Measurements from ENCODE around the gene TRPM4.
"Not testable (repeated sequence)": the region's sequence is repeated elsewhere in the genome, so short reads cannot be mapped to it uniquely, and the experiment has no call there.

TRPM4 gene

DNA sequence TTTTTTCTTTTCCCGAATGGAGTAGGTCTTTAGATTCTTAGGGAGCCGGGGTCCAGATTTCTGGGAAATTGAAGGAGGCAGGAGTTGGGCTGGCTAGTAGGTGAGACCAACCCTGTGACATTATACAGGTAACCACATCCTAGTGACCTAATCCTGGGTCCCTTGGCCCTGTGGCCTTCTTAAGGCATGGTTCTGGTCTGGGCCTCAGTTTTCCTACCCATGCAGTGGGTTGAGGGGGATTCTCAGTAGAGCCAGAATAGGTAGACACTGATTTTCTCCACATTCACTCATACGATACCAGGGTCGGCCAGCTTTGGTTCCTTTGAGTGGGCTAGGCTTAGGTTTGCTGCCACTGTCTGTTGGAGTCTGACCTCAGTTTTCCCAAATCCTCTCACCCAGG, 31.0 kb upstream of the TRPM4 start:
- in situ Hi-C loops (cut with MboI; ENCODE audit: low sequenced_read_pairs): no loop called here

DNA sequence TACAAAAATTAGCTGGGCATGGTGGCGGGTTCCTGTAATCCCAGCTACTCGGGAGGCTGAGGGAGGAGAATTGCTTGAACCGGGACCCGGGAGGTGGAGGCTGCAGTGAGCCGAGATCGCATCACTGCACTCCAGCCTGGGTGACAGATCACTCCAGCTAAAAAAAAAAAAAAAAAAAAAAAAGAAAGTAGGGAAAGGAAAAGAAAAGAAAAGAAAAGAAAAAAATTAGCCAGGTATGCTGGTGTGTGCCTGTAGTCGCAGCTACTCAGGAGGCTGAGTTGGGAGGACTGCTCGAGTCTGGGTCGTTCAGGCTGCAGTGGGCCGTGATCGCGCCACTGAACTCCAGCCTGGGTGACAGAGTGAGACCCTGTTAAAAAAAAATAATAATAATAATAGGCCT, 30.4 kb upstream of the TRPM4 start:
- in situ Hi-C loops (cut with MboI; ENCODE audit: low sequenced_read_pairs): not testable (repeated sequence)

DNA sequence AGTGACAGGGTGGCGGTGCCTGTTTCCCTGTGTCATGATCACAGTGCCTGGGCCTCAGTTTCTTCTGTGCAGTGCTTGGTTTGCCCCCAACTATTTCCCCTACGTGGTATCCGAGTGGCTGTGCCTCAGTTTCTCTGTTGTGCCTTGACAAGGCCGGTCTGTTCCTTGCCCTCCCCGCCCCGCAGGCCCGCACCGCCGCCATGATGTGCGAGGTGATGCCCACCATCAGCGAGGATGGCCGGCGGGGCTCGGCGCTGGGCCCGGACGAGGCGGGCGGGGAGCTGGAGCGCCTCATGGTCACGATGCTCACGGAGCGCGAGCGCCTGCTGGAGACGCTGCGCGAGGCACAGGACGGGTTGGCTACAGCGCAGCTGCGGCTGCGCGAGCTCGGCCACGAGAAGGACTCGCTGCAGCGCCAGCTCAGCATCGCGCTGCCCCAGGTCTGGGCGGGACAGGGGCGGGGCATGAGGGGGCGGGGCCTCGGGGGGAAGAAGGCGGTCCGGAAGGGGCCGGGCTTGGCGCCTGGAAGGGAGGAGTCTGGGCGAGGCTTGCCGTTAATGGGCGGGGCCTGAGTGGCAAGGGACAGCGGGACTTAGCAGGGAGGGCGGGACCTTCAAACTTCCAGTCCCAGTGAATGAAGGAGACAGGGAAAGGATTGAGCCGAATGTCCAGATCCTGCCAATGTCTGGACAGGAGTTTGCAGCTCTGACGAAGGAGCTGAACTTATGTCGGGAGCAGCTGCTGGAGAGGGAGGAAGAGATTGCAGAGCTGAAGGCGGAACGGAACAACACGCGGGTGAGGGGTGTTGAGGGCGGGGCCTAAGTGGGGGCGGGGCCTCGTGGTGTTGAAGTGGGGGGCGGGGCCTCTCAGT, 29.7 kb upstream of the TRPM4 start:
- in situ Hi-C loops (cut with MboI; ENCODE audit: low sequenced_read_pairs): no loop called here

DNA sequence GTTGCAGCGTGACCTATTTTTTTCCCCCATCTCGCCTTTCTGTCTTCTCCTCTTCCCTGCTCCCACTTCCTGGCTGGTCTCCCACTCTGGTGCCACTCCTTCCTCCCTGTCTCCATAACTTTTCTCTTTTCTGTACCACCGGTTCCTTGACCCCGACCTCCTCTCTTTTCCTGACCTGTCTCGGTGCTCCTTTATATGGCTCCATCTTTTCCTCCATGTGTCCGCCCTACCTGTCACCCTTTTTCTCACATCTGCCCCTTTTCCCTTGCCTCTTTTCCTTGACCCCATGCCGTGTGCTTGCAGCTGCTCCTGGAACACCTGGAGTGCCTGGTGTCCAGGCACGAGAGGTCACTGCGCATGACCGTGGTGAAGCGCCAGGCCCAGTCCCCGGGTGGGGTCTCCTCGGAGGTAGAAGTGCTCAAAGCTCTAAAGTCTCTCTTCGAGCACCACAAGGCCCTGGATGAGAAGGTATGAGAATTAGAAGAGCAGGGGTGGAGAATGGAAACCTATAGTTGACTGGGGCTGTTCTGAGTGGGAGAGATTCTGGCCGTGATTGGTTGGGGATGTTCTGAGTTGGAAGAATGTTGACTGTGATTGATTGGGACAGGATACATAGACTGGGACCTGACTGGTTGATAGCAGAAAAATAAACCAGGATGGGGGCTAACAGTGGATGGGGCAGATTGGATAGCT, 28.9 kb upstream of the TRPM4 start:
- in situ Hi-C loops (cut with MboI; ENCODE audit: low sequenced_read_pairs): no loop called here

DNA sequence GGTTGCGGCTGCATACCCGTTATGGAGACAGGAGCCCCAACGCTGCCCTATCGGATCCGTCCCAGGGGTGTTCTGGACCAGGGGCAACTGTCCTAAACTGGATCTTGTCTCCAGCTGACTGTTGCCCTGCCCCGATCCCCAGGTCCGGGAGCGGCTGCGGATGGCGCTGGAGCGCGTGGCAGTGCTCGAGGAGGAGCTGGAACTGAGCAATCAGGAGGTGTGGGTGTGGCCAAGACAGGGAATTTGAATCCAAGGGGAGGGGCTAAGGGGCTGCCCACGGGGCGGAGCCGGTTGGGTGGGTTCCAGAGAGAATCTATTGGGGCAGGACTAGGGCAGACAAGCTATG, 28.4 kb upstream of the TRPM4 start:
- in situ Hi-C loops (cut with MboI; ENCODE audit: low sequenced_read_pairs): no loop called here

DNA sequence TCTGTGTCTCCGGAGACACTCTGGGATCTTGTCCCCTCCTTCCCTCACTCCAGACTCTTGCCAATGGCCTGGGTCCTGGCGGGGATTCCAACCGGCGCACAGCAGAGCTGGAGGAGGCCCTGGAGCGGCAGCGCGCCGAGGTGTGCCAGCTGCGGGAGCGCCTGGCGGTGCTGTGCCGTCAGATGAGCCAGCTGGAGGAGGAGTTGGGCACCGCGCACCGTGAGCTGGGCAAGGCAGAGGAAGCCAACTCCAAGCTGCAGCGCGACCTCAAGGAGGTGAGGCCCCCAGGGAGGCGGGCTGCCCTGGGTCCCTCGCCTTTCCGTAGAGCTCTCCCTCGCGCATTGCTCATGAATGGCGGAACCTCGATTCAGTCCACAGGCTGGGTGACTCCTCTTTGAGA, 27.3 kb upstream of the TRPM4 start:
- in situ Hi-C loops (cut with MboI; ENCODE audit: low sequenced_read_pairs): no loop called here

DNA sequence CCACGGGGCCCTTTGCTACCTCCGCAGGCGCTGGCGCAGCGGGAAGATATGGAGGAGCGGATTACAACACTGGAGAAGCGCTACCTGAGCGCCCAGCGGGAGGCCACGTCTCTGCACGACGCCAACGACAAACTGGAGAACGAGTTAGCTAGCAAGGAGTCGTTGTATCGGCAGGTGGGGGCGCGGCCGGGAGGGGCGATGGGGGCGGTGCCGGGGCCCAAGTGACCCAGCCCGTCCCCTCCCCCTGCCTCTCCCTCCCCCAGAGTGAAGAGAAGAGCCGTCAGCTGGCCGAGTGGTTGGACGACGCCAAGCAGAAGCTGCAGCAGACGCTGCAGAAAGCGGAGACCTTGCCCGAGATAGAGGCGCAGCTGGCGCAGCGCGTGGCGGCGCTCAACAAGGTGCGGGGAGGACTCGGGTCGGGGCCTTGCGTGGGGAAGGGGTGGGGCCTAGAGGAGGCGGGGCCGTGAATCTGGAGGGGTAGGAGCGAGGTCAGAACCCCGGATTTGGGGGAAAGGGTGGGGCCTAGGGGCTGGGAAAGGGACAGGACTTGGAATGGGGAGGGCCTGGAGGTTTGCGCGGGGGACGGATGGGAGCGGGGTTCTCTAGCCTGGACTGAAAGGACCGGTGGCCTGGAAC, 24.5 kb upstream of the TRPM4 start:
- in situ Hi-C loops (cut with MboI; ENCODE audit: low sequenced_read_pairs): no loop called here

DNA sequence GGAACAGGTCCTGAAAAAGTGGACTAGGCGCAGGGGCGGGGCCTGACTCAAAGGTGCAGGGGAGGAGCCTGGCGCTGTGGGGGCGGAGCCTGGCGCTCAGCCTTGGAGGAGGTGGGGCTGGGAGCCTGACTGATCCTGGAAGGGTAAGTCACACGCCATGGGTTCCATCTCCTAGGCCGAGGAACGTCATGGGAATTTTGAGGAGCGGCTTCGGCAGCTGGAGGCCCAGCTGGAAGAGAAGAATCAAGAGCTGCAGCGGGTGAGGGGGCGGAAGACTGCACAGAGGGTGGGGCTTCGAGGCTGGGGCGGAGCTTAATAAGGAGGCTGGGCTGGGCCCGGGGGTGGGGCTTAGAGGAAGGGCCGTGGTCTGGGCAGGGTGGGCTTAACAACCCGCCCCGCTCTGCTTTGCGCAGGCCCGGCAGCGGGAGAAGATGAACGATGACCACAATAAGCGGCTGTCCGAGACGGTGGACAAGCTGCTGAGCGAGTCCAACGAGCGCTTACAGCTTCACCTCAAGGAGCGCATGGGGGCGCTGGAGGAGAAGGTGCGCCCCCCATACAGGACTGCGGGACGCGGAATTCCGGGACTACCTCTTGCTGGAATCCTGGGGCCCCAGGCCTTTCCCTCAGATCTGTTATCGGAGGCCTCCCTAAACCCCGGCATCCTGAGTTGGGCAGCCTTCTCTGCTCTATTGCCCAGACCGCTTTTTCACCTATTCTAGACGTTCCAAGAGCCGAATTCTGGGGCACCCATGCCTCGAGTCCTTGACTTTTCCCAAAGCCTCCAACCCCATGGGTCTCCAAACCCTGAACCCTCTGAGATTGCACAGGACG, 23.8 kb upstream of the TRPM4 start:
- in situ Hi-C loops (cut with MboI; ENCODE audit: low sequenced_read_pairs): no loop called here

DNA sequence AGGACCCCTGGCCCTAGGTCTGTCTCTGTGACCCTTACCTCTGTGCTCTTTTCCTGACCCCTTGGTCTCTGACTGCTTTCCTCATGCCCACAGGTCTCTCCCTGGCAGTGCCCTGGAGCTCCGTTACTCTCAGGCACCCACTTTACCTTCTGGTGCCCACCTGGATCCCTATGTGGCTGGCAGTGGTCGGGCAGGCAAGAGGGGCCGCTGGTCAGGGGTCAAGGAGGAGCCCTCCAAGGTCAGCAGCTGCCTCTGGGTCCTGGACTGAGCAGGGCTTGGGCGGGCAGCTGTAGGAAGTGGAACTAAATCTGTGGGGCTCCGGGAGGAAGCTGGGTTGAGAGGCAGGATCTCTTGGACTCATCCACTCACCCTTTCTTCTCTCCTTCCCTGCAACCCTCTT, 21.9 kb upstream of the TRPM4 start:
- in situ Hi-C loops (cut with MboI; ENCODE audit: low sequenced_read_pairs): no loop called here

DNA sequence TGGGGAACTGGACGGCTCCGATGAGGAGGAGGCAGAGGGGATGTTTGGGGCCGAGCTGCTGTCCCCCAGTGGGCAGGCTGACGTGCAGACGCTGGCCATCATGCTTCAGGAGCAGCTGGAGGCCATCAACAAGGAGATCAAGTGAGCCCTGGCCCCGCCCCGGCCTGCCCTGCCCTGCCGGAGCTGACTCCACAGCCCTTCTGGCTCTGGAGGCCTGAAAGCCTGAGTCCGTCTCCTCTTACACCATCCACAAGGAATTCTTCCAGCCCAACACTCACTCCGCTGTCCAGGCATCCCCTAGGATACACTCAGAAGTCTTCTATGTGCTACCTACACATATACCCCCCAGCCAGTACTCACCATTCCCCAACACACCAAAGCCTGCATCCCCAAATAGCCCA, 20.8 kb upstream of the TRPM4 start:
- in situ Hi-C loops (cut with MboI; ENCODE audit: low sequenced_read_pairs): no loop called here

DNA sequence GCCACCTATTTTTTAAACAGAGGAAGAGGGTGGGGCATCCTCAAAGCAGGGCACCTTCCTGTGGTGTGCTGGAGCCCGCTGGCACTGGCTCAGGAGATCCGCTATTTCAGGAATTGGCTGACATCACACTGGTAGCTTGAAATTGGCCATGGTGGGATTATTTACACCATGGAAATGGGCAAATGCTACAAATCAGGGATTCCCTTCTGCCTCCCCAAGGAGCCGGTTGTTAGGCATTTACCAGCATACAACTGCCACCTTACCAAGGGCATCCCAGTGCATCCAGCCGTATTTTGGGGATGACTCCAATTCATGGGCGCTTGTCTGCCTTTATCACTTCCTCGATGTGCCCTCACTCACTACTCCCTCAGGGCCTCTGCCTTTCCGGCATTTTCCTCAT, 16.6 kb upstream of the TRPM4 start:
- in situ Hi-C loops (cut with MboI; ENCODE audit: low sequenced_read_pairs): no loop called here

DNA sequence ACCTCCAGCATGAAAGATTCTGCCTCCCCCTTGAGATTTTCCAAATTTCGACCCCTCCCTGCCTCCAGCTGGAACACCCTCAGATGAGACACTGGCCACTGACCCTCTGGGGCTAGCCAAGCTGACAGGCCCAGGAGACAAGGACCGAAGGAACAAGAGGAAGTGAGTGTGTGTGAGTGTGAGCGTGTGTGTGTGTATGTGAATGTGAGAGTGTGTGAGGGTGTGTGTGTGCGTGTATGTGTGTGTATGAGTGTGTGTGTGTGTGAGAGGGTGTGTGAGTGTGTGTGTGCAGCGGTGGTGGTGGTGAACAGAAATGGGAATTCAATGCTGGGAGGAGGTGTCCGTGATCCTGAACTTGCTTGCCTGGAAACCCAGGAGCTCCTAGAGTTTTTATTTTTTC, 16.2 kb upstream of the TRPM4 start:
- in situ Hi-C loops (cut with MboI; ENCODE audit: low sequenced_read_pairs): no loop called here

DNA sequence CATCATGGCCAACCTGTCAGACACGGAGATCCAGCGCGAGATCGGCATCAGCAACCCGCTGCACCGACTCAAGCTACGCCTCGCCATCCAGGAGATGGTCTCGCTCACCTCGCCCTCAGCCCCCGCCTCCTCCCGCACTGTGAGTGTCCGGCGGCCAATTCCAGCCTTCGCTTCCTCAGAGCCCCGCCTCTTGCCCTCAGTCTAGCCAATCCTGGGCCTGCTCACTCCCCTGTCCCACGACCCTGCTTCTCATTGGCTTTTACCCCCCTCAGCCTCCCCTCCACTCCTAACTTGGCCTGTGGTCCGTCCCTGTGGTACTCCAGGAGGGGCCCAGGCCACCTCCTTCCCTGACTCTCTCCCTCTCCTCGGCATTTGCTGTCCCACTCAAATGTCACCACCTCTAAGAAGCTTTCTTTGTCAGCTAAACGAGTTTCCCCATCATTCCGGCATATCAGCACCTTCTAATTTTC, 14.7 kb upstream of the TRPM4 start:
- in situ Hi-C loops (cut with MboI; ENCODE audit: low sequenced_read_pairs): no loop called here

DNA sequence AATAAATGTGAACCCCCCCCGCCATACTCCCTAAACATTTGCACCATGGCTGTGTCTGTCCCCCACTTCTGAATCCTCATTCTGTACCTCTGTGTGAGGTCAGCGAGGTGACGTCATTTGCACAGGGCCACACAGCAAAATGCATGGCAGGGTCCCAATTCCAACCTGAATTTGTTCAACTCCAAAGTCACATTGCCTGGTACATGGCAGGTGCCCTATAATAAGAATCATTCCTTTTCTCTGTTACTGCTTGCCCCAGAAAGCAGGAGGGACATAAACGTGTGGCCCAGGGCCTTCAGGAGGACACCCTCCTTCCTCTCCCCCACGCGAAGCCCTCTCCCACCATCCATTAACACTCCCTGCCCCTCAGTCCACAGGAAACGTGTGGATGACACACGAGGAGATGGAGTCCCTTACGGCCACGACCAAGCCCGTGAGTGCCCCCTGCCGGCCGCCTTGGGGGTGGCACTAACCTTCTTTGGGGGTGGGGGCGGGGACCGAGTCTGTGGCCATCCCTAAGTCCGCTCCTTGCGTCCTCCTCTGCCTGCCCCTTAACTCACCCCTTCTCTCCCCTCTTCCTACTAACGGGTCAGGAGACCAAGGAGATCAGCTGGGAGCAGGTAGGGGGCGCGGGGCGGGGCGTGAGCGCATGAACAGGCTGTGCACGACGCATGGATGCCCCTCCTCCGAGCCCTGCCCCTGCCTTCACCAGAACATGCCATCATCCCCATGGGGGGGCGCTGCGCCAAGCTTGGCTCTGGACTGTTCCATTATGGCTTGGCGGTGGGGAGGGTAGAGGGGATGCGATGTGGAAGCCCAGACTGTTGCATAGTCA, 11.8 kb upstream of the TRPM4 start:
- in situ Hi-C loops (cut with MboI; ENCODE audit: low sequenced_read_pairs): no loop called here

DNA sequence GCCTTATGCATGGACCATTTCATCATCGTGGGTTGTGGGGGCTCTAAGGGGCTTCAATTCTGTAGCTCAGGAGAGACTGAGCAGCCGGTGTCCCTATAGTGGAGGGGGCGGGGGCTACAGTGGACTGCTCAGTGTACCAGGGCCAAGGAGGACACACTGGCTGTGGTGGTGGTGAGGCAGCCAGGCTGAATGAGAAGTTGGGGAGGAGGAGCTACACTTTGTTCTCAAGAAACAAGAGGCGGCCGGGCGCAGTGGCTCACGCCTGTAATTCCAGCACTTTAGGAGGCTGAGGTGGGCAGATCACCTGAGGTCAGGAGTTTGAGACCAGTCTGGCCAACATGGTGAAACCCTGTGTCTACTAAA, 11.2 kb upstream of the TRPM4 start:
- in situ Hi-C loops (cut with MboI; ENCODE audit: low sequenced_read_pairs): not testable (repeated sequence)

DNA sequence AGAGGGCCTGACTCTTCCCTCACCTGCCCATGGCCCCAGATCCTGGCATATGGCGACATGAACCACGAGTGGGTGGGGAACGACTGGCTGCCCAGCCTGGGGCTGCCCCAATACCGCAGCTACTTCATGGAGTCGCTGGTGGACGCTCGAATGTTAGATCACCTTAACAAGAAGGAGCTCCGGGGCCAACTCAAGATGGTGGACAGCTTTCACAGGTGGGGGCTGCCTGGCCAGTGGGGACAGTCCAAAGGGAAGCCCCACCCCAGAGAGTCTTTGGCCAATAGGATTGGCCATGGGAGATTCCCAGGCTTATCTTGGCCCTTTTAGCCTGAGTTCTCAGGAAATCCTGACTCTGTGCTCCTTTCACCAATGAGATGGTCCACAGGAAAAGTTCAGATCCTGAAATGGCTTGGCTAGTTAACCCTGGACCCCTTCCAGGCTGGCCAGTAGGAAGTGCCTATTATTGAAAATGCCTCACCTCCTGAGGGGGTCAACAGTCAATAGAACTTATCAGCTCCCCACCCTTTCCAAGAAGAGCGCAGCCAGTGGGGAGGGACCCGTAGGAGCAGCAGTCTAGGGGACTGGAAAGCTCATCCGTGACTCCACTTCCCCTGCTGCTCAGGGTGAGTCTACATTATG, 9.4 kb upstream of the TRPM4 start:
- in situ Hi-C loops (cut with MboI; ENCODE audit: low sequenced_read_pairs): no loop called here

DNA sequence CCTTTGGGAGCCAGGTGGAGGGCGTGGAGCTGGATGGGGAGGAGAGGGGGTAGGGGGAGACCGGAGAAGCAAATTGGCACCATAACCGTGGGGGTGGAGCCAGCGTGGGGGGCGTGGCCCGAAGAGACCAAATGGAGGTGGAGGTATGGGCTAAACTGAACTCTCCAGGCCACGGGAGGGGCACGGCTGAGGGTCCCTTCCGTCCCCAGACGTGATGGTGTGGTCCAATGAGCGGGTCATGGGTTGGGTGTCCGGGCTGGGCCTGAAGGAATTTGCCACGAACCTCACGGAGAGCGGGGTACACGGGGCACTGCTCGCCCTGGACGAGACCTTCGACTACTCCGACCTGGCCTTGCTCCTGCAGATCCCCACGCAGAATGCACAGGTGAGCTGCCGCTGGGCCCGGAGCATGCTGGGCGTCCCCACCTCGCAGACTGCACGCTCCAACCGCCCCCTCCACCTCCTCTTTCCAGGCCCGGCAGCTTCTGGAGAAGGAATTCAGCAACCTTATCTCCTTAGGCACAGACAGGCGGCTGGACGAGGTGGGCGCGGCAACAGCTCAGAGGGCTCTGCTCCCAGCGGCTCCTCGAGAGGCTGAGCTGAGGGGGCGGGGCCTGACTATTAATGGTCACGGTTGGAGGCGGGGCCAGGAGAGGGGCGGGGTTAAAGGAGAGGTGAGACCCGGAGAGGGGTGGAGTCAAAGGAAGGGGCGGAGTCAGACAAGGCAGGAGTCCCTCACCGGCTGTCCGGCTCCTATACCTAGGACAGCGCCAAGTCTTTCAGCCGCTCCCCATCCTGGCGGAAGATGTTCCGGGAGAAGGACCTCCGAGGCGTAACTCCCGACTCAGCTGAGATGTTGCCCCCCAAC, 8.6 kb upstream of the TRPM4 start:
- in situ Hi-C loops (cut with MboI; ENCODE audit: low sequenced_read_pairs): no loop called here

DNA sequence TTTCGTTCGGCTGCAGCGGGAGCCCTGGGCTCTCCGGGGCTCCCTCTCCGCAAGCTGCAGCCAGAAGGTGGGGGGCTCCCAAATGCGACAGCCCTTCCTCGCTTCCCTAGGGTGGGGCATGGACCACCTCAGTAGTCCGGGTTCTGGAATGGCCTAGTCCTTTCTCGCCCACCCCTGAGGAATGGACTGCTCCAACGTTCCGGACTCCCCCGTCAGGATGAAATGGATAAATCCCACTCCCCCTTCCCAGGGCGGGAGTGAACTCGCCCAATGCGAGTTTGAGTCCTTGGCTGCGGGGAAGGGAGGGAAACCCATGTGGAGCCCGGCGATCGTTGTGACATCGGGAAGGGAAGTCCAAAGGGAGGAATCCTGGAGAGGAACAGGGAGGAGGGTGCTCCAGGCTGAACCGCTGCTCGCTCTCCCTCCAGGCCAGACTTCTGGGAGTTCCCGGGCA, 7.9 kb upstream of the TRPM4 start:
- in situ Hi-C loops (cut with MboI; ENCODE audit: low sequenced_read_pairs): no loop called here
